Heart left ventricle (tissue), 13 donors: Measurements from ENCODE around the gene IGFBP6.

Experiments used
- CTCF ChIP-seq, 12 donors: fragments of 200-600 bp; sonication (generic) in 4 of 12; IDR thresholded peaks; one replicate each; pipeline versions ENCODE4 v1.5.0 to v1.8.0; 2018 to 2022; ENCODE audit warnings: antibody characterized with exemption in 12 of 12, mild to moderate bottlenecking in 5 of 12
- POLR2A ChIP-seq, 2 donors: fragments of 450-650 bp; IDR thresholded peaks; one replicate each; pipeline ENCODE4 v1.6.1; 2017; ENCODE audit warnings: antibody characterized with exemption in 2 of 2, mild to moderate bottlenecking in 2 of 2, moderate library complexity in 2 of 2
- donor health status: ischemic (EF 13 %, LVEDD 7.1; RV severe dilation, severe dysfunction).
- donor health status: DM: no; HTN: yes; CAD: no.
- donor health status: DM: no; HTN: no; CAD: no.
- donor health status: ischemic (EF 25% LVEDD 6.9; RV normal size, moderate dysfunction).
- donor health status: ischemic (EF 25% LVEDD 5.7; RV mildly dilated, moderate dysfunction).
- donor health status: ischemic (EF 35%, LVEDD 5.7; RV mildly dilated, moderate dysfunction).
- donor health status: nonischemic (EF 11% LVEDD 7.7; RV severe dilation, severe dysfunction).
- donor health status: DM: yes; HTN: yes; CAD: no.
- donor health status: PGD.
- donor health status: ischemic (EF 29% LVEDD 5.4; RV normal size, mild dysfunction).
- donor health status: nonischemic (EF 23%, LVEDD 6.1; RV moderate dilation, normal function).

GRCh38 chr12:53073881-53074280 lies 23.6 kb upstream of the IGFBP6 start:
- no peak for TF ChIP-seq CTCF (IDR thresholded peaks at IDR 0.05)
- TF ChIP-seq POLR2A (IDR thresholded peaks at IDR 0.05): no peak
